ENCODE measurements around the gene ZNF710.
A peak's percentile ranks its signal among the peaks of the same experiment; 100 is the strongest.
"Not testable (repeated sequence)": the region's sequence is repeated elsewhere in the genome, so short reads cannot be mapped to it uniquely, and the experiment has no call there.

Gene ZNF710

GRCh38 chr15:90001062-90001682, at the start of gene ZNF710:
Gene ZNF710, plus strand, starts transcription at chr15:90001324. Its CDS starts 65,814 bp downstream, at chr15:90067138.
- H3K27ac ChIP-seq: peak within 1 kb of the TSS; percentile 71
- no peaks in the 10 kb centered on the region for H3K36me3 ChIP-seq (replicated peaks)
- in situ Hi-C loops (cut with HindIII; ENCODE audit: low pct_ligation_motif_present, low sequenced_read_pairs): no loop called here
- no peaks in the 10 kb centered on the region for H3K27me3 ChIP-seq (replicated peaks)
- DNase-seq: peak; percentile 44
- TF ChIP-seq CTCF (IDR thresholded peaks at IDR 0.05; ENCODE audit: low read depth, low read length, missing control alignments): no peak
- H3K4me3 ChIP-seq (ENCODE audit: low read depth, low read length): peak within 1 kb of the TSS; percentile 68

- Histone ChIP-seq H3K36me3 (replicated peaks) (no peaks in the 10 kb centered on the region), H3K27ac (no peak overlapping the region), H3K27me3 (replicated peaks) (no peaks in the 10 kb centered on the region), H3K4me3 (ENCODE audit: low read depth, low read length) (no peak overlapping the region)
- in situ Hi-C loops (cut with HindIII; ENCODE audit: low pct_ligation_motif_present, low sequenced_read_pairs): no loop called here
- DNase-seq: no peak
- TF ChIP-seq CTCF (IDR thresholded peaks at IDR 0.05; ENCODE audit: low read depth, low read length, missing control alignments): no peak
Measured at GRCh38 chr15:89954541-89954940, 46.6 kb upstream of the ZNF710 start.

GRCh38 chr15:89955449-89955998, 45.6 kb upstream of the ZNF710 start:
- H3K27me3 ChIP-seq (replicated peaks); H3K36me3 ChIP-seq (replicated peaks); H3K4me3 ChIP-seq (ENCODE audit: low read depth, low read length); in situ Hi-C loops (cut with HindIII; ENCODE audit: low pct_ligation_motif_present, low sequenced_read_pairs); H3K27ac ChIP-seq; DNase-seq: not testable (repeated sequence)

- Histone ChIP-seq H3K36me3 (replicated peaks) (no peaks in the 10 kb centered on the region), H3K4me3 (ENCODE audit: low read depth, low read length) (no peak overlapping the region), H3K27ac (no peak overlapping the region), H3K27me3 (replicated peaks) (no peaks in the 10 kb centered on the region)
- TF ChIP-seq CTCF (IDR thresholded peaks at IDR 0.05; ENCODE audit: low read depth, low read length, missing control alignments): no peak
- no peak for DNase-seq
- in situ Hi-C loops (cut with HindIII; ENCODE audit: low pct_ligation_motif_present, low sequenced_read_pairs): no loop called here
Measured at GRCh38 chr15:89958107-89958805, 42.9 kb upstream of the ZNF710 start.

- TF ChIP-seq CTCF (IDR thresholded peaks at IDR 0.05; ENCODE audit: low read depth, low read length, missing control alignments): no peak
- in situ Hi-C loops (cut with HindIII; ENCODE audit: low pct_ligation_motif_present, low sequenced_read_pairs): no loop called here
- Histone ChIP-seq H3K36me3 (replicated peaks) (no peaks in the 10 kb centered on the region), H3K27me3 (replicated peaks) (no peaks in the 10 kb centered on the region), H3K4me3 (ENCODE audit: low read depth, low read length) (no peak overlapping the region), H3K27ac (no peak overlapping the region)
- no peak for DNase-seq
Measured at GRCh38 chr15:89963301-89964231, 37.6 kb upstream of the ZNF710 start.

Data from brain microvascular endothelial cell (primary cell).